ENCODE data around the gene AKR1C2. TPM values are rescaled to one million over a fixed set of nuclear protein-coding genes. Genes with fewer than 3 reads are reported as not detected.
"Not testable (repeated sequence)": the region's sequence is repeated elsewhere in the genome, so short reads cannot be mapped to it uniquely, and the experiment has no call there.

The AKR1C2 gene
- total RNA-seq, 1 experiment from 2014 or later = 15.8 TPM

DNA sequence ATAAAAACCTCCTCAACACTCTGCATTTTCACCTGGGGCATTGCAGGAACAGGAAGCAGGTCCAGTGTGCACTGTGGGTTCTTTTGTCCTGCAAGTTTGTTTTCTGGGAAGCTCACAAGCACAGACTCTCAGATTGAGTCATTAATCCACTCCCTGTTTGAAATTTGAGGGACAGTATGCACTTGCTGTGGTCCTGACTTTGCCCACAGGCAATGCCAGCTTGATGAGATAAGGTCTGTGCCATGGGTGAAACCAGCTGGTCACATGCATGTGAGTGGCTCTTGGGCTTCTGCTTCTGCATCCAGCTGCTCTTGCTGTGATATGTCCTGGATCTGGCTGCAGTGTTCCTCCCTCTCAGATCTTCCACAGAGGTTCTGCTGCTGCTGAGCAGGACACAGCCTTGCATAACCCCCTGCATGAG, 21.8 kb upstream of the AKR1C2 start:
- not testable (repeated sequence) for DNase-seq (ENCODE audit: low spot score)

- no peak for DNase-seq (ENCODE audit: low spot score)
Measured at GRCh38 chr10:5023177-5023805, 19.6 kb upstream of the AKR1C2 start.

- DNase-seq (ENCODE audit: low spot score) = not testable (repeated sequence)
Measured at GRCh38 chr10:5021624-5022290, 18.1 kb upstream of the AKR1C2 start.

DNA sequence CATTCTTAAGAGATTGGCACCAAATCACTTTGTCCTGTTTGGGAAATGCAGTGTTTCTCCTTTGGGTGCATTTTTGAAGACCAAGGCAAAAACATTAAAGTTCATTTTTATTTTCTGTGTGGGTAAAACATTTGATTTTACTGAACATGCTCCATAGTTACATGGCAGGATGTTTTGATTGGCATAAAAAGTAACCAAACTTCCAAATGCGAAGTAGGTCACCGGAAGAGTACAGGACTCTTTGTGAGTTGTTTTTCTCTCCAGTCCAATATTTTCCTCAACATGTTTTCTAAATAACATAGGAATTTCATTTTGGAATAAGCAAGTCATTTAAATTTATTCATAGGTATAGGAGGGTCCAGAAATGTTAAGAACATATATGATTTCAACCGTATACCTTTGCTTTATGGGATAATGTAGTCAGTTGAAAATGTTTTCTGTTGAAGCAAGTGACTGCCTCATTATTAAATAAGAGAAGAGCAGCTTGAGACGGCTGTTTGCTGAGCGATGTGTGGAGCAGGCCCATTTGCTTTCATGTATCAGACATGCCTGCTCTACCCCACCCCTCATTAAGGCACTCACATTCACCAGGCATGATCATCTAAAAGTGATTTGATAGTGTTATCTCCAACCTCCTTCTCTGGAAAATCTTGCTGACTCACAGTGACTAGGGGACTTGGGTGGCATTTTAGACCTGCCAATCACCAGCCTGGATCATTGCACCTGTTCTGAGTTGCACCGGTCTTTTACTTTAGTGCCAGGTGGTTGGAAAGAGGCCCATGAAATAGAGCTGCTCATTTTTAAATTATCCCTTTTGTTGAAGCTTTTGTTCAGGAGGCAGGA, 16.3 kb upstream of the AKR1C2 start:
- DNase-seq (ENCODE audit: low spot score) = peak; percentile 28

DNA sequence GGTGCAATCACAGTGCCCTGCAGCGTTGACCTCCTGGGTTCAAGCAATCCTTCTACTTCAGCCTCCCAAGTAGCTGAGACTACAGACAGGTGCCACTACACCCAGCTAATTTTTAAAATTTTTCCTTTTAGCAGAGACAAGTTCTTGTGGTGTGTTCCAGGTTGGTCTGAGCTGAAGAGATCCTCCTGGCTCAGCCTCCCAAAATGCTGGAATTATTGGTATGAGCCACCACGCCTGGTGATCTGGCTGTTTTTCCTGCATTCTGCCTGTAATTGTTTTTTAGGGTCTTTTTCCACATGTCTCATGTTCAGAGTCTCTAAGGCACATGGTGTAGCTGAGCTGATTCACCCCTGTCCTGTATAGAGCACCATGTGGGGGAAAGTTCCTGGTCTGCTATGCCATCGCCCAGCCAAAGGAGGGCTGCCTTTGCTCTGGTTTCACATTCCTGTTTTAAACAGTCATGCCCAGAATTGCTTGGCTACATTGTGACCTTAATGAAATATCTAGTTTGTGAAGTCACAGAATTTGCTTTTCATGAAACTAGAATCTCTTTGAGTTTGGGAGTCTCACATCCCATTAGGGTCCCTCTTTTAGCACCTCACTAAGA, 15.1 kb upstream of the AKR1C2 start:
- DNase-seq (ENCODE audit: low spot score) = not testable (repeated sequence)

- DNase-seq (ENCODE audit: low spot score) = no peak
Measured at GRCh38 chr10:5018134-5018533, 14.5 kb upstream of the AKR1C2 start.

DNA sequence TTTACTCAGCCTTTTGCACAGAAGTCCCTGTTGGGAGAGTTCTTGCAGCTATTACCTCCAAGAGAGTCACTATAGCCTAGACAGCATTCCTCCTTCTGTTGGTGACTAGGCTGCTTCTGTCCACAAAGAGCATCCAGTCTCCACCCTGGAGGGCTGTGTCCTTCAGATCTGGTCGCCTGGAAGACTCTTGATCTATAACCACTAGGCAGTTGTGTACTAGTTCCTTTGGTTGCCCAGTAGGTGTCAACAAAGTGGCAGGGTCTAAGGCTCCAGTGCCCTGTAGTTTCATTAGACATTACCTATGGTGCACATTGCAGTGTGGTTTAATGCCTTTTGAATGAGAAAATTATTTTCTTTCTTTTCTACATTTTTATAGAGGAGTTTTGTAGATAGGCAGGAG, 11.3 kb upstream of the AKR1C2 start:
- peak; percentile 46 for DNase-seq (ENCODE audit: low spot score)

DNA sequence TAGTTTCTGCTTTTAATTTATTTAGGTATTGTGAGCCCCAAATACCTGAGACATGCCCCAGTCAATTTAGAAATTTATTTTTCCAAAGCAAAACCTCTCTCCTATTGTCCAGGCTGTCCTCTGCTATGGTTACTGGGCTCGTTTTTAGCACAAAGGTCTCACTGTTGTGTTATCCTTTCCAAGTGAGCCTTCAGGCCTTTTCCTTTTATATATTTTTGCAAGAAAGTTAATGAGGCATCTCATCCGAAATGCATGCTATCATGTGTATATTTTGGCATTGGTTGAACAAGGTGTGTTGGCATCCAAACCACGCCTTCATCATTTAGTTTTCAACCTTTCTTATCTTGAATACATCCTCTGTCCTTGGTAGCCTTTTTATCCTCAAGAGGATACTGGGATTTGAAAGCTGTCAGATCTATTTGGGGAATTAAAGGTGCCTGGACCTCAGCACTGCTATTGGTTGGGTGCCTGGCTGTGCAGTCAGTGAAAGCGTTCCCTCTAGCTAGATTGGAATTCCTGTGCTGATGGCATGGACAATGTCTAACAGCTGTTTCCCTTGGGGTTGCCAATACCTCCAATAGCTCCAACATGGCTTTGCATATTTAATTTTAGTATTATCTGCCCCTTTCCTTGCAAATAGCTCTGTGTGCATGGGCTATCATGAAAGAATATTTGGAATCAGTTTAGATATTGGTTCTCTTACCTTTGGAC, 10.7 kb upstream of the AKR1C2 start:
- DNase-seq (ENCODE audit: low spot score) = not testable (repeated sequence)

- DNase-seq (ENCODE audit: low spot score) = no peak
Measured at GRCh38 chr10:5013385-5013784, 9.7 kb upstream of the AKR1C2 start.

DNA sequence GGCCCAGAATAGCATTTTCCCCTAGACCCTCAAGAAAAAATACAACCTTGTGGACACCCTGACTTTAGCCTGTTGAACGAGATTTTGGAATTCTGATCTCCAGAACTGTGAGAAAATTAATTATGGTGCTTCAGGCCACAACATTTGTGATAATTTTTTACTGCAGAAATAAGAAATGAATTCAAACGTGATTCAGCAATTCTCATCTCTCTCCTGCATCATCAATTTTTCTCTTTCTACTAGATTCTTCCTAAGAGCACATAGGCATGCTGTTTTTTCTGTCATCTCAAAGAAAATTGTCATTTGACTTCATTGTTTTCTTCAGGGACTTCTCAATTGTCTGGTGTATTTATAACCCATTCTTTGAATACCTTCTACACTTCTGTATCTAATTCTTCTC, 8.9 kb upstream of the AKR1C2 start:
- DNase-seq (ENCODE audit: low spot score) = no peak

- not testable (repeated sequence) for DNase-seq (ENCODE audit: low spot score)
Measured at GRCh38 chr10:5011392-5011791, 7.7 kb upstream of the AKR1C2 start.

GRCh38 chr10:5010043-5010442, 6.4 kb upstream of the AKR1C2 start:
- not testable (repeated sequence) for DNase-seq (ENCODE audit: low spot score)

- DNase-seq (ENCODE audit: low spot score) = not testable (repeated sequence)
Measured at GRCh38 chr10:5008857-5009548, 5.3 kb upstream of the AKR1C2 start.

- DNase-seq (ENCODE audit: low spot score) = not testable (repeated sequence)
Measured at GRCh38 chr10:5004501-5004900, 844 bp upstream of the AKR1C2 start.

- not testable (repeated sequence) for DNase-seq (ENCODE audit: low spot score)
Measured at GRCh38 chr10:5004030-5004385, 351 bp upstream of the AKR1C2 start.

- no peak for DNase-seq (ENCODE audit: low spot score)
Measured at GRCh38 chr10:5002013-5002727, 1.5 kb downstream of the AKR1C2 start.

DNA sequence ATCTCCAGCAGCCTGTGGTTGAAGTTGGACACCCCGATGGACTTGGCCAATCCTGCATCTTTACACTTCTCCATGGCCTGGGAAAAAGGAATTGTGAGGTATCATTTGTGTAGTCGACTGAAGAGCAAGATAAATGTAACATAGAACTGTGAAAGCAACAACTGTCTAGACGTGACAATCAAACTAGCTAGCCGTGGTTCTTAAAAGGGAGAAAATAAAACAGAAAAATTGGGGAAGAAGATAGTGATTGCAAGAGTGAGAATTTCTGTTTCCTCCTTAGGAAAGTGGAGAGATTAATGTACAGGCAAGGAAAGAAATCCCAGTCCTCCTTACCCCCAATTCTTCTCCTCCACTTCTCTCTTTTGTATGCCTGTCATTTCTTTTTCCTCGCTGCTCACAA, 5.0 kb downstream of the AKR1C2 start:
- no peak for DNase-seq (ENCODE audit: low spot score)

DNA sequence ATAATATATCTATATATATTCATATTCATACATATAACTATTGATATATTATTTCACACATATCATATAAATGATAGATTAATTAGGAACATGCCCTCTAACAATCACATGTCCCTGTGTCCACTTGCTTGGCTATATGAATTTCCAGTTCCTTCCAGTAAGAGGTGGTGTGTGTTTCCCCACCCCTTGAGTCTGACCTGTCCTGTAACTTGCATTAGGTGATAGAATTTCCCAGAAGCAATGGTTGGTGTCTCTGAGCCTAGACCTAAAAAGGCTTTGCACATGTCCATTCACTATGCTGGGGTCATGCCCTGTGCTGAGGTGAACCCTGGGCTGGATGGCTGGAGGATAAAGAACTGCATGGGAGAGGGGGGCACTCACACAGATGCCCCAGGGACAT, 9.4 kb downstream of the AKR1C2 start:
- DNase-seq (ENCODE audit: low spot score) = not testable (repeated sequence)

DNA sequence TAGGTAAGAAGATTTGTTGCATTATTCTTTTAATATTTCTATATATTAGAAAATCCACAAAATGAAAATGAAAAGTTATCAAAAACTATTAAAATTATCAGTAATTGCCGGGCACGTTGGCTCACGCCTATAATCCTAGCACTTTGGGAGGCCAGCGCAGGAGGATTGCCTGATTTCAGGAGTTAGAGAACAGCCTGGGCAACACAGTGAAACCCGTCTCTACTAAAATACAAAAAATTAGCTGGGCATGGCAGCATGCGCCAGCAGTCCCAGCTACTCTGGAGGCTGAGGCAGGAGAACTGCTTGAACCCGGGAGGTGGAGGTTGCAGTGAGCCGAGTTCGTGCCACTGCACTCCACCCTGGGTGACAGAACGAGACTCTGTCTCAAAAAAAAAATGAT, 11.1 kb downstream of the AKR1C2 start:
- DNase-seq (ENCODE audit: low spot score) = not testable (repeated sequence)

DNA sequence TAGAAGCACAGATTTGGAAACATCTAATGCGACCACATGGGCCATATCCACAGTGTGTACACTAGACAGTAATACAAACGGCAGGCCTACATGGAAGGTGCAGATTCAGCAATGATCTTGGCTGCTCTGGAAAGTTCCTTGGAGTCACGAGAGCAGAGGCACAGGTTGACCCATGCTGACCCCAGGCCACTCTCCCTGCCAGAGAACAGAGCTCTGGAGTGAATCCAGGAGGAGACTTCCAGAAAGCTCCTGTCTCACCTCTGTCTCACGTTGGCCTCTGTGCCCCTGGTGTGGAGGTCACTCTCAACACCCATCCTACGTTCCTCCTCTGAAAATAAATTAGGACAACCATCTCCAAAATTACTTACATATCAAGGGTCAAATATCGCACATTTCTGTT, 12.2 kb downstream of the AKR1C2 start:
- not testable (repeated sequence) for DNase-seq (ENCODE audit: low spot score)
